Measurements from ENCODE around the gene ME3. TPM values are rescaled to one million over a fixed set of nuclear protein-coding genes. Genes with fewer than 3 reads are reported as not detected.

Gene ME3
- total RNA-seq, 1 donor: 56.9 TPM

GRCh38 chr11:86468169-86468568 is 204.2 kb downstream of the ME3 start:
- TF ChIP-seq, protein P1, sequence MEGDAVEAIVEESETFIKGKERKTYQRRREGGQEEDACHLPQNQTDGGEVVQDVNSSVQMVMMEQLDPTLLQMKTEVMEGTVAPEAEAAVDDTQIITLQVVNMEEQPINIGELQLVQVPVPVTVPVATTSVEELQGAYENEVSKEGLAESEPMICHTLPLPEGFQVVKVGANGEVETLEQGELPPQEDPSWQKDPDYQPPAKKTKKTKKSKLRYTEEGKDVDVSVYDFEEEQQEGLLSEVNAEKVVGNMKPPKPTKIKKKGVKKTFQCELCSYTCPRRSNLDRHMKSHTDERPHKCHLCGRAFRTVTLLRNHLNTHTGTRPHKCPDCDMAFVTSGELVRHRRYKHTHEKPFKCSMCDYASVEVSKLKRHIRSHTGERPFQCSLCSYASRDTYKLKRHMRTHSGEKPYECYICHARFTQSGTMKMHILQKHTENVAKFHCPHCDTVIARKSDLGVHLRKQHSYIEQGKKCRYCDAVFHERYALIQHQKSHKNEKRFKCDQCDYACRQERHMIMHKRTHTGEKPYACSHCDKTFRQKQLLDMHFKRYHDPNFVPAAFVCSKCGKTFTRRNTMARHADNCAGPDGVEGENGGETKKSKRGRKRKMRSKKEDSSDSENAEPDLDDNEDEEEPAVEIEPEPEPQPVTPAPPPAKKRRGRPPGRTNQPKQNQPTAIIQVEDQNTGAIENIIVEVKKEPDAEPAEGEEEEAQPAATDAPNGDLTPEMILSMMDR (IDR thresholded peaks at IDR 0.05; ENCODE audit: insufficient read depth, low read length): no peak
- DNase-seq (ENCODE audit: low read depth): no peak
- no peak overlapping the region for H3K4me3 ChIP-seq (ENCODE audit: low read depth, low read length)

GRCh38 chr11:86464509-86465221 is 207.8 kb downstream of the ME3 start:
- no peak for DNase-seq (ENCODE audit: low read depth)
- TF ChIP-seq, protein P1 (IDR thresholded peaks at IDR 0.05; ENCODE audit: insufficient read depth, low read length): no peak
- no peak overlapping the region for H3K4me3 ChIP-seq (ENCODE audit: low read depth, low read length)

DNA sequence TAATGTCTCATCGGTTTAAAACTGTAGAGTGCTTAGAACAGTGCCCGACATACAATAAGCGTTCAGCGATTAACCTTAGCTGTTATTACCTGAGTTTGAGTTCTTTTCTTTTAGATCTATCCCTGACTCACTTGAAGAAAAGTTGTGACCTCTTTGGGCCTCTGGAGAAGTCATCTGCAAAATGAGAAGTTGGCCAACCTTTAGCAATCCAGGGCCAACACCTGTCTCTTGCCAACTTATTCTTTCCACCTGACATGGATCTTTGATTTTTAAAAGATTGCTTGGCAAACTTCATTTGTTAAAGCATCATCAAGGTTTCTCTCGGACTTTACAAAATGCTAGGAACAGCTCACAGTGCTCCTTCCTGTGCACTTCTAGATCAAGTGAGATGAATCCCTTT is 208.5 kb downstream of the ME3 start:
- H3K4me3 ChIP-seq (ENCODE audit: low read depth, low read length): no peak overlapping the region
- DNase-seq (ENCODE audit: low read depth): no peak
- TF ChIP-seq, protein P1 (IDR thresholded peaks at IDR 0.05; ENCODE audit: insufficient read depth, low read length): no peak

GRCh38 chr11:86463120-86463519 is 209.3 kb downstream of the ME3 start:
- no peak for DNase-seq (ENCODE audit: low read depth)
- TF ChIP-seq, protein P1 (IDR thresholded peaks at IDR 0.05; ENCODE audit: insufficient read depth, low read length): no peak
- H3K4me3 ChIP-seq (ENCODE audit: low read depth, low read length): no peak overlapping the region

GRCh38 chr11:86461892-86462291 is 210.5 kb downstream of the ME3 start:
- no peak for DNase-seq (ENCODE audit: low read depth)
- TF ChIP-seq, protein P1 (IDR thresholded peaks at IDR 0.05; ENCODE audit: insufficient read depth, low read length): no peak
- no peak overlapping the region for H3K4me3 ChIP-seq (ENCODE audit: low read depth, low read length)

DNA sequence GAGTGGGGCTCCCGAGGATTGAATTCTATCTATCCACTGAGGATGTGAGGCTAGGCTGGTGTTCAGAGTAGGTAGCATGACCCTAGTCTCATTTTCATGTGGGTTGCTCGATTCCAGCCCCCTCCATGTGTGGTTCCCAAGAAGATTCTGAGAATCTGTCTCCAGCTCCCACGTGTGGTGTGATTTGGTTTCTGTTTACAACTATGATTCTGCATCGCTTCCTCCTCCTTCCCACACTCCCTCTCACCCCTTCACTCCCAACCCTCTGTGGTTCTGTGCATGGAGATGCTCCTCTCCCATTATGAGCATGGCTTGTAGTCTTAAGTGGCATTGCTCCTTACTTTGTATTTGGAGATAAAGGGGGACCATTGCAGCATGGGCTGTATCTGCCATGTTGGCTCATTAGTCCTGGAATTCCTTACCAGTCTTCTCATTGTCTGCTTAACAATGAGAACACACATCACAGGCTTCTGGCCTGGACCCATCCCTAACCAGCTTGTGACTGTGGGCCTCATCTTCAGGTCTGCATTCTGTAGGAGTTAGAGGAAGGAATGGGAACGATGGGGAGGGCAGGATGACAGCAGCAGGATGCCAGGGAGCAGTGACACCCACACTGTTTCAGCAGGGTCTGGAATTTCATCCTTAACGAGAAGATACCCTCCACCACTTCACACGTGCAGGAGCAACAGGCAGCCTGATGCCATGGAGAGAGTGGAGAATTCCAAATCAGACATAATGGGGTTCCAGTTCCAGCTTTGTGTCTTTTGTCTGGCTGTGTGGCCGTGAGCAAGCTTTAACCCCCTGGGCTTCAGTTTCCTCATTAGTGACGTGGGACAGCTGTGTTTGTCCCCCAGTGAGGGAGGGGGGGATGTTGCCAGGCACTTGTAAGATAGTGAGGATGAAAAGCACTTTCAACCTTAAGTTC is 211.7 kb downstream of the ME3 start:
- no peak overlapping the region for H3K4me3 ChIP-seq (ENCODE audit: low read depth, low read length)
- TF ChIP-seq, protein P1 (IDR thresholded peaks at IDR 0.05; ENCODE audit: insufficient read depth, low read length): no peak
- no peak for DNase-seq (ENCODE audit: low read depth)

Measured in fibroblast of the aortic adventitia (primary cell).